Fibroblast of peridontal ligament (primary cell): Measurements from ENCODE around the gene KDM4C.
"Not testable (repeated sequence)": the region's sequence is repeated elsewhere in the genome, so short reads cannot be mapped to it uniquely, and the experiment has no call there.

Source experiments
- DNase-seq: peaks from one replicate; pipeline ENCODE4 v3.0.0-alpha.2; 2010; ENCODE audit errors: extremely low read depth

The KDM4C gene

GRCh38 chr9:6757456-6758247, at the start of gene KDM4C:
TSS of gene KDM4C (plus strand) at chr9:6757973. CDS start at chr9:6792989, 35,016 bp downstream.
- peak; percentile 92 for DNase-seq

GRCh38 chr9:6708732-6709131, 49.0 kb upstream of the KDM4C start:
- no peak for DNase-seq

- peak; percentile 34 for DNase-seq
Measured at GRCh38 chr9:6711403-6711802, 46.4 kb upstream of the KDM4C start.

- no peak for DNase-seq
Measured at GRCh38 chr9:6712041-6712440, 45.7 kb upstream of the KDM4C start.

GRCh38 chr9:6714176-6714575, 43.6 kb upstream of the KDM4C start:
- DNase-seq, result no peak

GRCh38 chr9:6715153-6715754, 42.5 kb upstream of the KDM4C start:
- not testable (repeated sequence) for DNase-seq

- no peak for DNase-seq
Measured at GRCh38 chr9:6715755-6716643, 41.8 kb upstream of the KDM4C start.

GRCh38 chr9:6716766-6717165, 41.0 kb upstream of the KDM4C start:
- no peak for DNase-seq

GRCh38 chr9:6723881-6724420, 33.8 kb upstream of the KDM4C start:
- DNase-seq, result no peak

GRCh38 chr9:6733257-6733656, 24.5 kb upstream of the KDM4C start:
- no peak for DNase-seq

- DNase-seq, result no peak
Measured at GRCh38 chr9:6733831-6734230, 23.9 kb upstream of the KDM4C start.

- no peak for DNase-seq
Measured at GRCh38 chr9:6735422-6735821, 22.4 kb upstream of the KDM4C start.

- DNase-seq, result peak; percentile 28
Measured at GRCh38 chr9:6739218-6739617, 18.6 kb upstream of the KDM4C start.

GRCh38 chr9:6748861-6749260, 8.9 kb upstream of the KDM4C start:
- not testable (repeated sequence) for DNase-seq

GRCh38 chr9:6754861-6755260, 2.9 kb upstream of the KDM4C start:
- DNase-seq, result not testable (repeated sequence)

GRCh38 chr9:6757132-6757455, 679 bp upstream of the KDM4C start:
- DNase-seq, result peak; percentile 72

GRCh38 chr9:6758248-6758497, 400 bp downstream of the KDM4C start:
- DNase-seq, result no peak

- no peak for DNase-seq
Measured at GRCh38 chr9:6758498-6759184, 868 bp downstream of the KDM4C start.

- DNase-seq, result peak; percentile 92
Measured at GRCh38 chr9:6759185-6759977, 1.6 kb downstream of the KDM4C start.

- DNase-seq, result no peak
Measured at GRCh38 chr9:6761306-6761705, 3.5 kb downstream of the KDM4C start.

GRCh38 chr9:6763244-6763643, 5.5 kb downstream of the KDM4C start:
- no peak for DNase-seq
